ENCODE results near the gene CIAO2B. TPM values are rescaled to one million over a fixed set of nuclear protein-coding genes. Genes with fewer than 3 reads are reported as not detected.

CIAO2B gene
- total RNA-seq, 1 donor from 2014 or later, result 55.5 TPM

GRCh38 chr16:66916518-66916917 lies 17.7 kb downstream of the CIAO2B start:
- Mint-ChIP-seq H3K27me3 (ENCODE audit: insufficient read depth, low read depth) (peaks cover 12% of the 10 kb centered on the region), H3K4me3 (no peak overlapping the region)

DNA sequence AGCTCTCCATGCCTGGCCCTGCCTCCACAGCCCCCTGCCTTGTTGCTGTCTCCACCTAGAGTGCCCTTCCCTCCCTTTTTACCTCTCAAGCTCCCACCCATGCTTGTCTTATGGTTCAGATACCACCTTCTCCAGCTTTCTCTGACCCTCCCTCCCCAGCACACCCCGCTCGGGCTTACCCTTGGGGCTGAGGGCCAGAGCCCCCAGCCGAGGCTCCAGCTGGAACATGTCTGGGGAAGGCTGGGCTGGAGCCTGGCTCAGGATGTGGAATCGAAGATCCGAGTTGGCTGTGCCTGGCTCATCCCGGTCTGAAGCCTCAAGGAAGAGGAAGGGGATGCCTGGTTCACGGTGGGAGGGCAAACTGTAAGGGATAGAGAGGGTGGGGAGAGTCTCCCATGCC lies 19.2 kb downstream of the CIAO2B start:
- DNase-seq (ENCODE audit: low spot score), result no peak
- H3K27ac ChIP-seq, result no peak overlapping the region
- H3K4me2 ChIP-seq, result no peak overlapping the region
- H3K27me3 ChIP-seq, result peaks cover 12% of the 10 kb centered on the region
- Mint-ChIP-seq H3K9me3 (no peaks in the 10 kb centered on the region), H3K27me3 (ENCODE audit: insufficient read depth, low read depth) (peaks cover 9% of the 10 kb centered on the region), H3K27ac (peak overlapping the region; percentile 9), H3K36me3 (no peaks in the 10 kb centered on the region), H3K4me1 (peaks cover 29% of the 10 kb centered on the region), H3K4me3 (peak overlapping the region; percentile 1)
- H4K20me1 ChIP-seq (ENCODE audit: low read depth), result no peaks in the 10 kb centered on the region
- H2AFZ ChIP-seq (replicated peaks), result no peak overlapping the region
- TF ChIP-seq EZH2 (IDR thresholded peaks at IDR 0.05) (no peak), CTCF (IDR thresholded peaks at IDR 0.05) (no peak), EZH2phosphoT487 (IDR thresholded peaks at IDR 0.05) (no peak)
- H3K9me3 ChIP-seq (ENCODE audit: low read depth), result no peaks in the 10 kb centered on the region
- H3K4me3 ChIP-seq, result no peak overlapping the region
- H3F3A ChIP-seq (ENCODE audit: low read depth), result no peaks in the 10 kb centered on the region
- H3K4me1 ChIP-seq, result no peaks in the 10 kb centered on the region
- H3K36me3 ChIP-seq, result no peaks in the 10 kb centered on the region
- H3K9ac ChIP-seq, result no peak overlapping the region
- H3K79me2 ChIP-seq (ENCODE audit: low read depth), result no peaks in the 10 kb centered on the region

More at GRCh38 chr16:66916518-66916917, 17.7 kb downstream of the CIAO2B start:
- no peak overlapping the region for H2AFZ ChIP-seq (replicated peaks)
- no peak for TF ChIP-seq EZH2 (IDR thresholded peaks at IDR 0.05)
- no peak for TF ChIP-seq EZH2phosphoT487 (IDR thresholded peaks at IDR 0.05)
- TF ChIP-seq CTCF (IDR thresholded peaks at IDR 0.05), result no peak
- no peak overlapping the region for H3K9ac ChIP-seq
- H3K4me2 ChIP-seq, result no peak overlapping the region
- no peak for DNase-seq (ENCODE audit: low spot score)
- H3K27me3 ChIP-seq, result peaks cover 23% of the 10 kb centered on the region
- no peak overlapping the region for H3K4me3 ChIP-seq
- no peak overlapping the region for H3K27ac ChIP-seq
- no peaks in the 10 kb centered on the region for H3K9me3 Mint-ChIP-seq
- H3K9me3 ChIP-seq (ENCODE audit: low read depth), result no peaks in the 10 kb centered on the region
- H3K36me3 Mint-ChIP-seq, result no peaks in the 10 kb centered on the region
- peaks cover 33% of the 10 kb centered on the region for H3K4me1 Mint-ChIP-seq
- H3F3A ChIP-seq (ENCODE audit: low read depth), result no peaks in the 10 kb centered on the region
- peak overlapping the region; percentile 32 for H3K27ac Mint-ChIP-seq
- no peaks in the 10 kb centered on the region for H3K79me2 ChIP-seq (ENCODE audit: low read depth)
- H3K4me1 ChIP-seq, result no peaks in the 10 kb centered on the region
- no peaks in the 10 kb centered on the region for H3K36me3 ChIP-seq
- H4K20me1 ChIP-seq (ENCODE audit: low read depth), result no peaks in the 10 kb centered on the region

GRCh38 chr16:66914541-66914940 lies 19.7 kb downstream of the CIAO2B start:
- no peaks in the 10 kb centered on the region for H3K4me1 ChIP-seq
- peak overlapping the region; percentile 1 for H3K4me3 Mint-ChIP-seq
- H3K4me2 ChIP-seq, result no peak overlapping the region
- H3K4me3 ChIP-seq, result no peak overlapping the region
- no peaks in the 10 kb centered on the region for H3F3A ChIP-seq (ENCODE audit: low read depth)
- no peaks in the 10 kb centered on the region for H4K20me1 ChIP-seq (ENCODE audit: low read depth)
- no peak for TF ChIP-seq EZH2 (IDR thresholded peaks at IDR 0.05)
- TF ChIP-seq CTCF (IDR thresholded peaks at IDR 0.05), result no peak
- TF ChIP-seq EZH2phosphoT487 (IDR thresholded peaks at IDR 0.05), result no peak
- no peak for DNase-seq (ENCODE audit: low spot score)
- H3K27me3 Mint-ChIP-seq (ENCODE audit: insufficient read depth, low read depth), result peaks cover 12% of the 10 kb centered on the region
- no peaks in the 10 kb centered on the region for H3K79me2 ChIP-seq (ENCODE audit: low read depth)
- no peaks in the 10 kb centered on the region for H3K36me3 ChIP-seq
- H3K9ac ChIP-seq, result no peak overlapping the region
- H3K36me3 Mint-ChIP-seq, result no peaks in the 10 kb centered on the region
- no peak overlapping the region for H2AFZ ChIP-seq (replicated peaks)
- H3K27ac Mint-ChIP-seq, result peak overlapping the region; percentile 9
- no peaks in the 10 kb centered on the region for H3K9me3 Mint-ChIP-seq
- H3K9me3 ChIP-seq (ENCODE audit: low read depth), result no peaks in the 10 kb centered on the region
- peaks cover 7% of the 10 kb centered on the region for H3K27me3 ChIP-seq
- peaks cover 26% of the 10 kb centered on the region for H3K4me1 Mint-ChIP-seq
- no peak overlapping the region for H3K27ac ChIP-seq
